K562 (cell line): ENCODE data around the gene KLK2. TPM values are rescaled to one million over a fixed set of nuclear protein-coding genes. Genes with fewer than 3 reads are reported as not detected.
A peak's percentile ranks its signal among the peaks of the same experiment; 100 is the strongest.

Experiments
- ATAC-seq: fragments of 200-7000 bp; cut with Tn5 transposase; 3 replicates; pipeline ENCODE4 v1.9.1; 2020; ENCODE audit warnings: moderate library complexity
- BruUV-seq: library from RNA; stranded (reverse); fragments of 400-500 nt; replicated peaks from 2 replicates; lab custom pipeline; 2021; lab: Mats Ljungman, UMichigan
- CTCF ChIA-PET: fragments of 300-600 bp; formaldehyde crosslinking; extraction: SDS; loops from one replicate; lab custom pipeline; 2021; ENCODE audit warnings: low intra/inter-chr PET ratio; lab: Yijun Ruan, JAX
- POLR2A ChIA-PET: fragments of 300-600, 350-650 bp; sonication (Branson Sonifier 250); formaldehyde crosslinking; extraction: SDS; loops from one replicate; lab custom pipeline; 2021; ENCODE audit warnings: antibody characterized with exemption, inconsistent platforms; lab: Yijun Ruan, JAX
- DNase-seq, 4 experiments: peaks; one replicate each; pipeline versions ENCODE4 v3.0.0 to v3.0.0-alpha.2; 2011 to 2018; ENCODE audit warnings: low spot score in 3 of 4, mixed read lengths in 3 of 4; ENCODE audit errors: extremely low read depth in 1 of 4
- FAIRE-seq: peaks from 2 replicates; lab custom pipeline; 2011; peaks lifted over from hg19 to GRCh38; lab: Jason Lieb, UNC
- H2AFZ ChIP-seq: 2 replicates; pipeline ENCODE4 v1.6.0; 2011; ENCODE audit warnings: low read depth, low read length, control low read depth, inconsistent platforms
- H3K27ac ChIP-seq: fragments of 200-600 bp; 3 replicates; pipeline ENCODE4 v1.8.0; 2011; ENCODE audit warnings: low read depth, mild to moderate bottlenecking, control low read depth, inconsistent platforms, low read length, moderate library complexity, mixed read lengths; ENCODE audit errors: extremely low read depth
- H3K27me3 ChIP-seq, 2 experiments: fragments of 300-600 bp in 1 of 2; 2 replicates in 1 of 2; 3 replicates in 1 of 2; pipeline versions ENCODE4 v1.6.0 to v1.8.0; 2011; ENCODE audit warnings: inconsistent platforms in 2 of 2, low read length in 2 of 2, mild to moderate bottlenecking in 1 of 2, mixed read lengths in 1 of 2, moderate library complexity in 1 of 2; ENCODE audit not compliant: control insufficient read depth in 2 of 2, insufficient read depth in 2 of 2
- H3K36me3 ChIP-seq: fragments of 300-600 bp; 3 replicates; pipeline ENCODE4 v1.8.0; 2011; ENCODE audit warnings: mild to moderate bottlenecking, low read length, inconsistent platforms; ENCODE audit not compliant: control insufficient read depth, insufficient read depth
- H3K4me1 ChIP-seq, 2 experiments: fragments of 200-600 bp in 1 of 2; replicated peaks in 1 of 2; 2 replicates in 1 of 2; 3 replicates in 1 of 2; pipeline versions ENCODE4 v1.5.1 to v1.8.0; 2011; ENCODE audit warnings: inconsistent platforms in 2 of 2, low read length in 2 of 2, mild to moderate bottlenecking in 1 of 2, mixed read lengths in 1 of 2, moderate library complexity in 1 of 2; ENCODE audit not compliant: control insufficient read depth in 2 of 2, insufficient read depth in 2 of 2
- H3K4me2 ChIP-seq: 2 replicates; pipeline ENCODE4 v1.6.1; 2011; ENCODE audit warnings: low read length, control low read depth, inconsistent platforms, mixed read lengths; ENCODE audit not compliant: insufficient read depth
- H3K4me3 ChIP-seq: fragments of 200-600 bp; sonication (generic), shearing (Covaris generic); 2 replicates; pipeline ENCODE4 v1.5.1; 2016; ENCODE audit warnings: control low read depth, inconsistent platforms
- H3K79me2 ChIP-seq: fragments of 200-600 bp; 3 replicates; pipeline ENCODE4 v1.8.0; 2011; ENCODE audit warnings: low read length, inconsistent platforms; ENCODE audit not compliant: control insufficient read depth, insufficient read depth
- H3K9ac ChIP-seq, 2 experiments: 2 replicates each; pipeline versions ENCODE4 v1.6.0 to v1.6.1; 2011; ENCODE audit warnings: low read depth in 2 of 2, low read length in 2 of 2, control low read depth in 1 of 2, inconsistent platforms in 1 of 2, mild to moderate bottlenecking in 1 of 2, mixed read lengths in 1 of 2; ENCODE audit not compliant: insufficient read depth in 1 of 2
- H3K9me1 ChIP-seq: one replicate; pipeline ENCODE4 v1.6.0; 2011; ENCODE audit warnings: inconsistent platforms, mild to moderate bottlenecking, low read length, moderate library complexity; ENCODE audit not compliant: control insufficient read depth, insufficient read depth
- H3K9me3 ChIP-seq: replicated peaks from 2 replicates; pipeline ENCODE4 v1.5.1; 2011; ENCODE audit warnings: low read depth, low read length, inconsistent platforms; ENCODE audit not compliant: control insufficient read depth, insufficient read depth
- H4K20me1 ChIP-seq: replicated peaks from 2 replicates; pipeline ENCODE4 v1.6.1; 2011; ENCODE audit warnings: low read length, inconsistent platforms, mixed read lengths; ENCODE audit not compliant: control insufficient read depth, insufficient read depth
- COPS2 ChIP-seq: fragments of 450-650 bp; conservative IDR thresholded peaks from 2 replicates; pipeline ENCODE4 v1.6.1; 2016; ENCODE audit warnings: mild to moderate bottlenecking, moderate library complexity
- CREB5 ChIP-seq: fragments of 250-450 bp; sonication (Bioruptor Pico); IDR thresholded peaks from 2 replicates; pipeline ENCODE4 v1.5.0; 2020; ENCODE audit warnings: mild to moderate bottlenecking
- EGR1 ChIP-seq: fragments of 450-650 bp; conservative IDR thresholded peaks from 2 replicates; pipeline ENCODE4 v1.6.1; 2017; ENCODE audit warnings: mild to moderate bottlenecking
- KLF10 ChIP-seq: fragments of 250-450 bp; sonication (Bioruptor Pico); IDR thresholded peaks from 2 replicates; pipeline ENCODE4 v1.6.1; 2021; ENCODE audit warnings: matching md5 sums
- NBN ChIP-seq: fragments of 450-650 bp; IDR thresholded peaks from 2 replicates; pipeline ENCODE4 v1.6.1; 2016; ENCODE audit warnings: low read depth, mild to moderate bottlenecking
- PHF20 ChIP-seq: fragments of 450-650 bp; IDR thresholded peaks from 2 replicates; pipeline ENCODE4 v1.6.1; 2018; ENCODE audit not compliant: partially characterized antibody
- RBM34 ChIP-seq: fragments of 200-400 bp; formaldehyde crosslinking; IDR thresholded peaks from 2 replicates; pipeline ENCODE4 v1.6.1; 2018; ENCODE audit warnings: low read length, borderline replicate concordance; ENCODE audit not compliant: insufficient read depth
- RFX1 ChIP-seq: fragments of 450-650 bp; IDR thresholded peaks from 2 replicates; pipeline ENCODE4 v1.6.1; 2016; ENCODE audit warnings: mild to moderate bottlenecking, moderate library complexity
- SMARCB1 ChIP-seq: IDR thresholded peaks from 2 replicates; pipeline ENCODE4 v1.6.1; 2011; ENCODE audit warnings: improper control_type of control experiment, low read depth; ENCODE audit not compliant: insufficient read length
- SMC3 ChIP-seq: conservative IDR thresholded peaks from 2 replicates; pipeline ENCODE4 v1.6.1; 2011; ENCODE audit warnings: low read depth, low read length, improper control_type of control experiment; ENCODE audit not compliant: insufficient read depth
- TEAD4 ChIP-seq, 2 experiments: sonication (generic) in 1 of 2; formaldehyde crosslinking in 1 of 2; IDR thresholded peaks; 2 replicates each; pipeline versions ENCODE4 v1.6.1 to v1.8.0; 2012 to 2022; ENCODE audit warnings: borderline replicate concordance in 1 of 2, inconsistent platforms in 1 of 2, low read length in 1 of 2, mild to moderate bottlenecking in 1 of 2, missing genetic modification reagents in 1 of 2
- ZNF24 ChIP-seq: fragments of 450-650 bp; IDR thresholded peaks from 2 replicates; pipeline ENCODE4 v1.6.1; 2016
- ZSCAN29 ChIP-seq: fragments of 450-650 bp; IDR thresholded peaks from 2 replicates; pipeline ENCODE4 v1.6.1; 2017
- WGBS: fragments of 100-300 bp; shearing (Covaris generic); methylation state at CpG from one replicate; pipeline ENCODE4 v1.1.6; 2016; ENCODE audit warnings: low coverage, mixed read lengths; ENCODE audit not compliant: insufficient coverage; ENCODE audit errors: missing lambda C conversion rate; 5-methylcytosine and 5-hydroxymethylcytosine counted together
- in situ Hi-C: fragments of 300-500 bp; cut with MboI; formaldehyde crosslinking; loops from 4 replicates; pipeline ENCODE4 v1.15.0; 2018; ENCODE audit warnings: inconsistent platforms, mixed read lengths
- intact Hi-C: fragments of 100-400 bp; cut with micrococcal nuclease; formaldehyde crosslinking; loops from 2 replicates; pipeline ENCODE4 v1.14.2; 2022
- polyA plus RNA-seq, 8 experiments: library from polyadenylated mRNA; depleted of rRNA in 4 of 8; stranded (reverse) in 5 of 8; unstranded in 3 of 8; fragments of >200 nt; fragmentation: Nextera tagmentation in 2 of 8; fragmentation: Illumina TruSeq in 1 of 8; extraction: Ambion mirVana in 2 of 8; extraction: Trizol in 1 of 8; gene quantifications; 2 replicates each; pipeline versions ENCODE4 v1.2.1 to v1.2.3, GENCODE V29; 2011 to 2014; ENCODE audit warnings: inconsistent platforms in 1 of 8, missing spikeins in 1 of 8
- total RNA-seq, 7 experiments: library from RNA; depleted of rRNA in 6 of 7; stranded (reverse); fragments of >200 nt in 6 of 7; fragmentation: Illumina TruSeq in 2 of 7; extraction: Trizol in 2 of 7; gene quantifications; 2 replicates each; pipeline versions ENCODE4 v1.2.1 to v1.2.3, GENCODE V29; 2011 to 2021; ENCODE audit warnings: low replicate concordance in 1 of 7
- TF ChIP-seq, protein P1 (sequence below): fragments of 450-650 bp; IDR thresholded peaks from 2 replicates; pipeline ENCODE4 v1.6.1; 2016
- TF ChIP-seq, protein P2 (sequence below): sonication (generic); formaldehyde crosslinking; IDR thresholded peaks from 2 replicates; pipeline ENCODE4 v1.8.0; 2023; ENCODE audit warnings: mild to moderate bottlenecking, missing genetic modification reagents

Gene KLK2
- total and polyA plus RNA-seq, 9 of the 15 experiments (the other 6 are each of a cell fraction or from before 2014, with no cell fraction given) = 0.11 to 0.47 (median 0.23) TPM; not detected in 1

DNA sequence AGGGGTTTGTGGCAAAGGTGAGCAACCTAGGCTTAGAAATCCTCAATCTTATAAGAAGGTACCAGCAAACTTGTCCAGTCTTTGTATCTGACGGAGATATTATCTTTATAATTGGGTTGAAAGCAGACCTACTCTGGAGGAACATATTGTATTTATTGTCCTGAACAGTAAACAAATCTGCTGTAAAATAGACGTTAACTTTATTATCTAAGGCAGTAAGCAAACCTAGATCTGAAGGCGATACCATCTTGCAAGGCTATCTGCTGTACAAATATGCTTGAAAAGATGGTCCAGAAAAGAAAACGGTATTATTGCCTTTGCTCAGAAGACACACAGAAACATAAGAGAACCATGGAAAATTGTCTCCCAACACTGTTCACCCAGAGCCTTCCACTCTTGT lies 3.8 kb upstream of the KLK2 start (continued):
- no peak for TF ChIP-seq SMC3
- no peak for TF ChIP-seq CREB5 (CRISPR knock-in tag)

- no TSS peak for BruUV-seq
- Histone ChIP-seq H3K79me2 (no peaks in the 10 kb centered on the region), H3K36me3 (no peaks in the 10 kb centered on the region), H2AFZ (peak overlapping the region; percentile 97), H3K4me1 (peaks cover 4 to 7% of the 10 kb centered on the region in 2 experiments; a peak in 4 of 5 replicates), H3K27me3 (peaks cover 13 to 30% of the 10 kb centered on the region in 2 experiments; a peak in 3 of 5 replicates), H3K4me2 (peak overlapping the region; percentile 73), H3K27ac (no peak overlapping the region; the same call in 2 of the 3 replicates), H3K9me1 (no peaks in the 10 kb centered on the region), H3K9ac (peak overlapping the region in 1 of 2 experiments; percentile 28; a peak in 1 of 4 replicates), H3K9me3 (0 out of 2 replicates have a peak, but pooled peaks cover 4% of the 10 kb centered on the region), H3K4me3 (no peak overlapping the region), H4K20me1 (no peaks in the 10 kb centered on the region)
- peak; percentile 98 for FAIRE-seq
- intact Hi-C loops (loop anchor here (1.0 to 5.0 kb wide), 3 partner anchors 52 to 166 kb away; no protein-coding TSS in a partner anchor), in situ Hi-C loops (loop anchor here (5.0 kb wide), 1 partner anchor 78 kb away; the partner anchor contains the start of gene ACP4)
- ATAC-seq = peak; percentile 99
- POLR2A ChIA-PET = interaction anchor here (0.5 to 1.3 kb wide), 6 partner anchors 10 to 75 kb away, joined by 3 to 8 read pairs (median 4); no protein-coding TSS in a partner anchor
- peak; percentile 93 to 94 (median 94) for DNase-seq
- CTCF ChIA-PET = interaction anchor here (0.7 to 0.9 kb wide), 2 partner anchors 76 to 87 kb away, joined by 3 read pairs; no protein-coding TSS in a partner anchor
- 22% methylated on average over 26 of the region's 26 CpGs for WGBS
- no peak for TF ChIP-seq RBM34
- TF ChIP-seq EGR1 = 0 out of 2 replicates have a peak, but pooled peaks have one; percentile 6
- peak; percentile 98 for TF ChIP-seq PHF20
- TF ChIP-seq, protein P1, sequence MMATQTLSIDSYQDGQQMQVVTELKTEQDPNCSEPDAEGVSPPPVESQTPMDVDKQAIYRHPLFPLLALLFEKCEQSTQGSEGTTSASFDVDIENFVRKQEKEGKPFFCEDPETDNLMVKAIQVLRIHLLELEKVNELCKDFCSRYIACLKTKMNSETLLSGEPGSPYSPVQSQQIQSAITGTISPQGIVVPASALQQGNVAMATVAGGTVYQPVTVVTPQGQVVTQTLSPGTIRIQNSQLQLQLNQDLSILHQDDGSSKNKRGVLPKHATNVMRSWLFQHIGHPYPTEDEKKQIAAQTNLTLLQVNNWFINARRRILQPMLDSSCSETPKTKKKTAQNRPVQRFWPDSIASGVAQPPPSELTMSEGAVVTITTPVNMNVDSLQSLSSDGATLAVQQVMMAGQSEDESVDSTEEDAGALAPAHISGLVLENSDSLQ = peak; percentile 30; the same call in 1 of the 2 replicates
- TF ChIP-seq, protein P2, sequence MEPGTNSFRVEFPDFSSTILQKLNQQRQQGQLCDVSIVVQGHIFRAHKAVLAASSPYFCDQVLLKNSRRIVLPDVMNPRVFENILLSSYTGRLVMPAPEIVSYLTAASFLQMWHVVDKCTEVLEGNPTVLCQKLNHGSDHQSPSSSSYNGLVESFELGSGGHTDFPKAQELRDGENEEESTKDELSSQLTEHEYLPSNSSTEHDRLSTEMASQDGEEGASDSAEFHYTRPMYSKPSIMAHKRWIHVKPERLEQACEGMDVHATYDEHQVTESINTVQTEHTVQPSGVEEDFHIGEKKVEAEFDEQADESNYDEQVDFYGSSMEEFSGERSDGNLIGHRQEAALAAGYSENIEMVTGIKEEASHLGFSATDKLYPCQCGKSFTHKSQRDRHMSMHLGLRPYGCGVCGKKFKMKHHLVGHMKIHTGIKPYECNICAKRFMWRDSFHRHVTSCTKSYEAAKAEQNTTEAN (CRISPR knock-in tag) = 0 out of 2 replicates have a peak, but pooled peaks have one; percentile 55
- TF ChIP-seq TEAD4 (IDR thresholded peaks at IDR 0.05; ENCODE audit: low read length) = peak; percentile 55; the same call in 1 of the 2 replicates
- no peak for TF ChIP-seq TEAD4 (CRISPR knock-in tag; IDR thresholded peaks at IDR 0.05; ENCODE audit: borderline replicate concordance)
- TF ChIP-seq RFX1 = no peak
- TF ChIP-seq COPS2 = no peak
- no peak for TF ChIP-seq KLF10 (CRISPR knock-in tag)
- TF ChIP-seq SMARCB1 = no peak
- TF ChIP-seq ZSCAN29 = no peak
- TF ChIP-seq NBN = peak; percentile 86
- no peak for TF ChIP-seq ZNF24
Measured at GRCh38 chr19:50870417-50871089, 2.7 kb upstream of the KLK2 start.
